GM12891 (cell line): ENCODE results near the gene LTBP1.

Experiments used
- PAX5 ChIP-seq: IDR thresholded peaks from 2 replicates; pipeline ENCODE4 v1.6.1; 2011; ENCODE audit warnings: low read length, moderate library complexity, mild to moderate bottlenecking; ENCODE audit not compliant: insufficient read depth, severe bottlenecking
- POLR2A ChIP-seq: IDR thresholded peaks from 2 replicates; pipeline ENCODE4 v1.6.1; 2011; ENCODE audit warnings: low read depth, low read length, control low read depth
- POLR2AphosphoS5 ChIP-seq: IDR thresholded peaks from 2 replicates; pipeline ENCODE4 v1.6.1; 2011; ENCODE audit warnings: low read depth, low read length, control low read depth
- TAF1 ChIP-seq: IDR thresholded peaks from 2 replicates; pipeline ENCODE4 v1.6.1; 2011; ENCODE audit warnings: low read depth, low read length, control low read depth

DNA sequence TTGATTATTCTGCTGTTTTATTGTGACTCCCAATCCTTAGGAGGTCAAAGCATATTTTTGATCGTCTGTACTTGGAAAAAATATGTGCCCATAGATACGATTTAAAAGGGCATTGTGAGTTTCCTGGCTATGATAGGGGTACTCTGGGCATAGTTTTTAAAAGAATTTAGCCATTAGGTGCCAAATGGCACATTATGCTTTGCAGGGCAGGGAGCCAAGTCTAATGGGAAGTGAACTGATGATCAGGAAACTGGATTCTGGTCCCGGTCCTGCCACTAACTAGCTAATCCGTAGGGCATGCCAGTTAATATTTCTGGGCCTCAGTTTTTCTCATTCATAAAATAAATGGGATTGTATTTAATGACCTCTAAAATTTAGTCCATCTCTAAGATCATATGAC, 189.3 kb downstream of the LTBP1 start:
- no peak for TF ChIP-seq TAF1
- no peak for TF ChIP-seq POLR2A
- no peak for TF ChIP-seq PAX5
- no peak for TF ChIP-seq POLR2AphosphoS5
